PC-9 (cell line): ENCODE data around the gene HPCAL1. TPM values are rescaled to one million over a fixed set of nuclear protein-coding genes. Genes with fewer than 3 reads are reported as not detected.

Experiments
- BruUV-seq: library from RNA; stranded (reverse); fragments of 400-500 nt; replicated peaks from 2 replicates; lab custom pipeline; 2021; lab: Mats Ljungman, UMichigan
- CTCF ChIA-PET: fragments of 300-600 bp; sonication (Branson Sonifier 250); formaldehyde crosslinking; loops from one replicate; lab custom pipeline; 2022; ENCODE audit warnings: antibody characterized with exemption; lab: Charles Lee
- POLR2A ChIA-PET: fragments of 300-600 bp; sonication (Branson Sonifier 250); formaldehyde crosslinking; loops from one replicate; lab custom pipeline; 2022; ENCODE audit warnings: antibody characterized with exemption; ENCODE audit not compliant: unreplicated experiment; lab: Charles Lee
- DNase-seq, 2 experiments: peaks; one replicate each; pipeline versions ENCODE4 v3.0.0 to v3.0.0-alpha.2; 2015 to 2022; ENCODE audit warnings: mixed read lengths in 1 of 2
- H2AFZ ChIP-seq: fragments of 200-600 bp; sonication (generic); 2 replicates; pipeline ENCODE4 v1.8.1; 2017; ENCODE audit warnings: antibody characterized with exemption
- H3F3A ChIP-seq: fragments of 200-600 bp; sonication (generic); 2 replicates; pipeline ENCODE4 v1.8.1; 2017; ENCODE audit warnings: antibody characterized with exemption, mild to moderate bottlenecking, low read depth; ENCODE audit not compliant: insufficient read depth
- H3K27ac ChIP-seq: fragments of 200-600 bp; sonication (generic); 2 replicates; pipeline ENCODE4 v1.6.1; 2016; ENCODE audit warnings: mixed run types
- H3K27me3 ChIP-seq: fragments of 200-600 bp; sonication (generic); 2 replicates; pipeline ENCODE4 v1.6.1; 2016; ENCODE audit warnings: low read depth, mixed run types; ENCODE audit not compliant: insufficient read depth
- H3K36me3 ChIP-seq: fragments of 200-600 bp; sonication (generic); 2 replicates; pipeline ENCODE4 v1.6.1; 2016; ENCODE audit warnings: low read depth, mixed run types
- H3K4me1 ChIP-seq: fragments of 200-600 bp; sonication (generic); replicated peaks from 2 replicates; pipeline ENCODE4 v1.6.1; 2016; ENCODE audit warnings: mixed run types; ENCODE audit not compliant: insufficient read depth
- H3K4me2 ChIP-seq: fragments of 200-600 bp; sonication (generic); 2 replicates; pipeline ENCODE4 v1.6.1; 2017; ENCODE audit warnings: mixed run types
- H3K4me3 ChIP-seq: fragments of 200-600 bp; sonication (generic); 2 replicates; pipeline ENCODE4 v1.6.1; 2016; ENCODE audit warnings: mixed run types
- H3K79me2 ChIP-seq: fragments of 200-600 bp; sonication (generic); 2 replicates; pipeline ENCODE4 v1.6.1; 2017; ENCODE audit warnings: low read depth, mixed run types
- H3K9me2 ChIP-seq: fragments of 200-600 bp; sonication (generic); 2 replicates; pipeline ENCODE4 v1.8.1; 2017; ENCODE audit warnings: mild to moderate bottlenecking; ENCODE audit not compliant: insufficient read depth
- H3K9me3 ChIP-seq: fragments of 200-600 bp; sonication (generic); 2 replicates; pipeline ENCODE4 v1.8.1; 2016; ENCODE audit warnings: low read depth; ENCODE audit not compliant: insufficient read depth
- H4K20me1 ChIP-seq: fragments of 200-600 bp; sonication (generic); 2 replicates; pipeline ENCODE4 v1.8.1; 2017; ENCODE audit not compliant: insufficient read depth
- EZH2 ChIP-seq: fragments of 200-600 bp; sonication (generic); IDR thresholded peaks from 2 replicates; pipeline ENCODE4 v1.8.0; 2017; ENCODE audit warnings: antibody characterized with exemption, low read depth
- intact Hi-C: fragments of 100-400 bp; cut with micrococcal nuclease; formaldehyde crosslinking; loops from one replicate; pipeline ENCODE4 v1.10.0; 2022; ENCODE audit not compliant: unreplicated experiment
- total RNA-seq: library from RNA; stranded (reverse); gene quantifications from 2 replicates; pipeline ENCODE4 v1.2.3, GENCODE V29; 2021
- TF ChIP-seq, protein P1 (sequence below): fragments of 200-600 bp; sonication (generic); conservative IDR thresholded peaks from 2 replicates; pipeline ENCODE4 v1.6.1; 2017; ENCODE audit warnings: mixed run types, antibody characterized with exemption, mild to moderate bottlenecking, moderate library complexity

HPCAL1 gene
- total RNA-seq, 1 experiment from 2014 or later = 105 TPM

DNA sequence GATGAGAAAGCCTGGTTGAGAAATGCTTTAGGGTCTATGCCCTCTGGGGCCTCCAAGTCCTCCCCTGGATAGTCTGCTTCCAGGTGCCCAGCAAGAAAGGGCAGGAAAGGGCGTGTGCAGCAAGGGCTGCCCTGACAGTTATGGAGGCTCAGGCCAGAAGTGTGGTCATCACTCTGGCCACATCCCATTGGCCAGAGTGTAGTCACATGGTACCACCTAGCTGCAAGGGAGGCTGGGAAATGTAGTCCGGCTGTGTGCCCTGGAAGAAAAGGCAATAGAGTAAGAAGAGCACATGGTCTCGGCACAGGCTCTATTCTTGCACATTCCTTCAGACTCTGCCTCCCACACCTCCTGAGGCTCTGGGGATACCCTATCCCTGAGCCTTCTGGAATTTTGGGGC is 109.7 kb downstream of the HPCAL1 start:
- peaks cover 46% of the 10 kb centered on the region for H3F3A ChIP-seq
- H3K79me2 ChIP-seq = peaks cover 54% of the 10 kb centered on the region
- peaks cover 41% of the 10 kb centered on the region for H3K4me1 ChIP-seq
- no peak overlapping the region for H2AFZ ChIP-seq
- H3K27ac ChIP-seq = no peak overlapping the region
- POLR2A ChIA-PET = no interaction called here
- intact Hi-C loops = no loop called here
- DNase-seq = peak in 1 of 2 experiments; percentile 58
- H3K9me3 ChIP-seq = no peaks in the 10 kb centered on the region
- peaks cover 6% of the 10 kb centered on the region; the same call in 1 of the 2 replicates for H3K36me3 ChIP-seq
- H3K27me3 ChIP-seq = no peaks in the 10 kb centered on the region
- BruUV-seq = no TSS peak
- no peaks in the 10 kb centered on the region for H3K9me2 ChIP-seq
- TF ChIP-seq, protein P1, sequence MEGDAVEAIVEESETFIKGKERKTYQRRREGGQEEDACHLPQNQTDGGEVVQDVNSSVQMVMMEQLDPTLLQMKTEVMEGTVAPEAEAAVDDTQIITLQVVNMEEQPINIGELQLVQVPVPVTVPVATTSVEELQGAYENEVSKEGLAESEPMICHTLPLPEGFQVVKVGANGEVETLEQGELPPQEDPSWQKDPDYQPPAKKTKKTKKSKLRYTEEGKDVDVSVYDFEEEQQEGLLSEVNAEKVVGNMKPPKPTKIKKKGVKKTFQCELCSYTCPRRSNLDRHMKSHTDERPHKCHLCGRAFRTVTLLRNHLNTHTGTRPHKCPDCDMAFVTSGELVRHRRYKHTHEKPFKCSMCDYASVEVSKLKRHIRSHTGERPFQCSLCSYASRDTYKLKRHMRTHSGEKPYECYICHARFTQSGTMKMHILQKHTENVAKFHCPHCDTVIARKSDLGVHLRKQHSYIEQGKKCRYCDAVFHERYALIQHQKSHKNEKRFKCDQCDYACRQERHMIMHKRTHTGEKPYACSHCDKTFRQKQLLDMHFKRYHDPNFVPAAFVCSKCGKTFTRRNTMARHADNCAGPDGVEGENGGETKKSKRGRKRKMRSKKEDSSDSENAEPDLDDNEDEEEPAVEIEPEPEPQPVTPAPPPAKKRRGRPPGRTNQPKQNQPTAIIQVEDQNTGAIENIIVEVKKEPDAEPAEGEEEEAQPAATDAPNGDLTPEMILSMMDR = no peak
- no peak for TF ChIP-seq EZH2
- no peak overlapping the region for H3K4me2 ChIP-seq
- H3K4me3 ChIP-seq = no peak overlapping the region
- peaks cover 14% of the 10 kb centered on the region for H4K20me1 ChIP-seq
- CTCF ChIA-PET = no interaction called here

DNA sequence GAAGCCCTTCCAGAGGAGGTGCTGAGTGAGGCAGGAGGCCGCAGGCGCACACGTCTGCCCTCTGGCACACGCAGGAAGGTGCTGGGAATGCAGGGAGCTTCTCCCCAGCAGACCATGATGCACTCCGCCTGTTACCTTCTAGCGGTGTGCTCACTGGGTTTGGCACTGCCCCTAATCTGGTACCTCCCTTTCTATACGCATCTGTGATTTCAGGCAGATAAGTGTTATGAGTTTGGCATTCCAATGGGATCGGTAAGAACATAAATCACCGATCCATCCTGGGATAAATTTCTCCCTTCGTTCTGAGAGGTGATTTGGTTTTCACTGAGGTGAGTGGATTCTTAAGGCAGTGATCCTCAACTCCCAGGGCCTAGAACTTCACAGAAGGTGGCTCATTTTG is 110.8 kb downstream of the HPCAL1 start:
- Histone ChIP-seq H3K27me3 (no peaks in the 10 kb centered on the region), H3F3A (peaks cover 36% of the 10 kb centered on the region), H3K36me3 (peaks cover 6% of the 10 kb centered on the region; the same call in 1 of the 2 replicates), H3K4me1 (peaks cover 36% of the 10 kb centered on the region), H2AFZ (no peak overlapping the region), H3K79me2 (peaks cover 54% of the 10 kb centered on the region), H3K9me2 (no peaks in the 10 kb centered on the region), H4K20me1 (peaks cover 14% of the 10 kb centered on the region), H3K9me3 (no peaks in the 10 kb centered on the region), H3K4me2 (peak overlapping the region; percentile 20; the same call in 1 of the 2 replicates), H3K4me3 (no peak overlapping the region), H3K27ac (peak overlapping the region; percentile 24)
- ChIA-PET POLR2A (interaction anchor here (0.6 kb wide), 1 partner anchor 177 kb away, joined by 5 read pairs; no protein-coding TSS in a partner anchor), CTCF (no interaction called here)
- BruUV-seq = no TSS peak
- DNase-seq = peak in 1 of 2 experiments; percentile 60
- intact Hi-C loops = no loop called here
- TF ChIP-seq, protein P1 = no peak

DNA sequence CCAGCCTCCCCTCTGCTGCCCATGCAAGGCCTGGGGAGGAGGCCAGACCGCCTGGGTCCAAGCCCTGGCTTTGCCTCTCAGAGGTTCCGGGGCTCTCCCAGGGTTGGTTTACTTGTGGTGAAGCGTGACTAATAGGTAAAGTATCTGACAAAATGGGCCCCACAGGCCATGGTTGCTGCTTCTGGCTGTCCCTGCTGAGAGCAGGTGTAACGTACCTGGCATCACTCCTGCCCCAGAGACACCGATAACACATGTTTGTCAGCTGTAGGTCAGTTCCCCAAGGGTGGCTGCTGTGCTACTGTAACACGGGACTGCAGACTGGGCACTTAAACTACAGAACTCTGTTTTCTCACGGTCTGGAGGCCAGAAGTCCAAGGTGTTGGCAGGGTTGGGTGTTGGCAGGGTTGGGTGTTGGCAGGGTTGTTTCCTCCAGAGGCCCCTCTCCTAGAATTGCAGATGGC is 111.3 kb downstream of the HPCAL1 start:
- peak; percentile 75 for DNase-seq
- no peak overlapping the region for H3K4me3 ChIP-seq
- CTCF ChIA-PET = no interaction called here
- H2AFZ ChIP-seq = no peak overlapping the region
- no TSS peak for BruUV-seq
- TF ChIP-seq, protein P1 = no peak
- TF ChIP-seq EZH2 = no peak
- H3F3A ChIP-seq = peaks cover 30% of the 10 kb centered on the region
- peaks cover 6% of the 10 kb centered on the region; the same call in 1 of the 2 replicates for H3K36me3 ChIP-seq
- H3K27me3 ChIP-seq = no peaks in the 10 kb centered on the region
- H4K20me1 ChIP-seq = peaks cover 14% of the 10 kb centered on the region
- intact Hi-C loops = no loop called here
- peaks cover 31% of the 10 kb centered on the region for H3K4me1 ChIP-seq
- H3K79me2 ChIP-seq = peaks cover 49% of the 10 kb centered on the region
- H3K9me3 ChIP-seq = no peaks in the 10 kb centered on the region
- peak overlapping the region; percentile 20 for H3K4me2 ChIP-seq
- POLR2A ChIA-PET = interaction anchor here (0.6 kb wide), 1 partner anchor 178 kb away, joined by 5 read pairs; no protein-coding TSS in a partner anchor
- H3K9me2 ChIP-seq = no peaks in the 10 kb centered on the region
- peak overlapping the region; percentile 24 for H3K27ac ChIP-seq
